KBM-7 (cell line): ENCODE results near the gene CNN3.

Experiments
- DNase-seq: peaks from one replicate; pipeline ENCODE4 v3.0.0-alpha.2; 2015
- in situ Hi-C: fragments of 300-500 bp; cut with MboI; formaldehyde crosslinking; loops from 2 replicates; pipeline ENCODE4 v1.14.3; 2020; ENCODE audit warnings: low sequenced_read_pairs, low pct_unique_long_range_greater_than_20kb, mixed read lengths

Gene CNN3

DNA sequence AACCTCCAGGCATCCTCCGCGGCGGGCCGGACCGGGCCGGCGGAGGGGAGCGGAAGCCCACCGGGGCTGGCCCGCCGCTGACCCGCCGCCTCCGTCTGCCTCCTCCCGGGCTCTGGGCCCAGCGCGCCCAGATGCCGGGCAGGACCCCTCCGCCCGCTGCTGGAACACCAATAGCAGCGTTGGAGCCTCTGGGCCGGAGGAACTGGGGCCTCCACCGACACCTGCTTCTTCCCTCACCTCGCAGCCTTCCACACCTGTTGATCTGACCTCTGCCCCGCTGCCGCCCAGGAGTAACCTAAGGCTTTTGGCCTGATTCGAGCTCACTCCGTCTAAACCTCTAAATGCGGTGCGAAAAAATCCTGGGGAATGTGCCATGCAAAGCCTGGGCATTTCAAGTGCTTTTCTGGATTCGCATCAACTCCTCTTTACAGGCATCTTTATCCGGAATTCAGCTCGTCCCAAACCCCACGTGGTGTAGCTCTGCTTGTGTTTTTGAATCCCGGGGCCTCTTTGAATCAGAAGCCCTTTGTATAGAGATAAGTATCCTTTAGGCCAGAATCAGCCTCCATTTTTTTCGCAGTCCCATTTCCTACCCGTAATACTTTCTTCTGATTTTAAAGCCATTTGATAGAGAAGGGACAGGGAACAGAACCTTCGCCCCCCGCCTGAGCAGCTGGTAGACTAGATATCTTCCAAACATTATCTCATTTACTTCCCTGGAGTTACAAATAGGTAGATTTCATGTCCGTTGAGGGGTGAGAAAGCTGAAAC is 680 bp upstream of the CNN3 start:
- DNase-seq: no peak
- in situ Hi-C loops: no loop called here

DNA sequence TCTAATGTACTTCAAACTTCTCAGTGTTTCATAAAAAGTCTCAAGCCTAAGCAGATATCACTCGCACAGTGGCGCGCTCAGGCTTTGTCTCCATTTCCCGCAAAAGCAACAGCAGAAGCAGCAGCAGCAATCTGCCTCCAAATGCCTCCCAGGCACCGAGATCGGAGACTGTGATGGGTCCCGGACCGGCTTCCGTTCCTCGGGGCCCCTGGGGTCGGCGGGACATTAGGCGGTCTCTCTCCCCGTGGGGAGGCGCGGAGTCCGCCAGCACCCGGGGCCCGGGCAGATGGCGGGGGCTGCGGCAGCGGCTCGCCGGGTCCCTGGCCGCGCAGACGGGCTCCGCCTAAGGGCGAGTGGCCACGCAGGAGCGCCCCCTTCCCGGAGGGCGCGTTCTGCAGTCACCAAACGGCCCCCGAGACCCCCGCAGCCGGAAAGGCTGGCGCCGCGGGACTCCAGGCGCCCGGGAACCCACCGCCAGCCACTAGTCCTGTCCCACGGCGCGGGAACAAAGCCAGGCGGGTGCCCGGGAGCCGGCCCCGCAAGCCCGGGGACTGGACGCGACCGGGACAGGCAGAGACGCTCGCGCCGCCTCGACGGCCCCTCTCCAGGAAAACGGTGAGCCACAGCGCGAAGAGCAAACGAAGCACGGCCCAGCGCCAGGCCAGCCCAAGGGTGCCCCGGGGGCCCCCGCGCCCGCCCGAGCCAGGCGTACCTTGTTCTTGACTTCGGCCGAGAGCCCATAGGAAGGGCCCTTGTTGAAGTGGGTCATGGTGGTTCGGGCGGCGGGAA is 590 bp downstream of the CNN3 start:
- DNase-seq: peak; percentile 61
- in situ Hi-C loops: no loop called here

DNA sequence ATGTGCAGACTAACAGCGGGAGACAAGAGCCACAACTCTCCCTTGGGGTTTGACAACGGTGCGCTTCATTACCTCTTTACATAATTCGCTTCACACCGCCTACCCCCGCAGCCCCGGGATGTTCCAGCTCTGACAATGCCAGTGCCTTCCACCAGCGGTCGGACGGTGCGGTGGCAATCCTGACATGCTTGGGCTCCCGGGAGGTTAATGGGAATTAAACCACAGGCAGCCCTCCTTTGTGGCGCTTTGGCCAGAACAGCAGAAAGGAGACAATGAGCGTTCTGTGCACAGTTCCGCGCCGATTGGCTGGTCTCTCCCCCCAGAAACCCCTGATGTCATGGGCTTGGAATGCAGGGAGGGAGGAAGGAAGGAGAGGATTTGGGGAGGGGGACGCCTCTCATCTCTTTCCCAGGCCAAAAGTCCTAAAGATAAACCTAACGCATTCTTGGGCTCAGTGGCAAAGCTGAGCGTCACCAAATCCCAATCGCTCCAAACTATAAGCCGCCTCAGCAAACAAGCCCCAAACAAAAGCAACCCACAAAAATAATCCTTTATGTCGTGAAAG is 1.3 kb downstream of the CNN3 start:
- in situ Hi-C loops: no loop called here
- peak; percentile 40 for DNase-seq

DNA sequence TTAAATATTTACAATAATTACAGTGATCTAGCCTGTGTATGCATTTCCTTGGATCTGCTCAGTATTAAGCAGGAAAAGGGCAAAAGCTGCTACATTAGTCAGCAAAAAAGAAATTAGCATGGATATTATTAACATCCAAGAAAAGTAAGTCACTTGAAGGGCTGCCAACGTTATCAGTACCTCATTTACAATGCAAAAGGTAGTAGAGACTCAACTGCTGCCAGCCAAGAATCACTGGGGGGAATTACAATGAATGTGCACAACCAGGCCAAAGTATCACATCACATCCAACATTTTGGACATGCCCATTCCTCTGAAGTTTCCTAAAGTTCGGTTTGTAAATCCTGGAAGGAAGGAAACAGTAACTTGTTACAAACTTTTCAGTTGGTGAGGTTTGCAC is 1.9 kb downstream of the CNN3 start:
- in situ Hi-C loops: no loop called here
- DNase-seq: no peak

DNA sequence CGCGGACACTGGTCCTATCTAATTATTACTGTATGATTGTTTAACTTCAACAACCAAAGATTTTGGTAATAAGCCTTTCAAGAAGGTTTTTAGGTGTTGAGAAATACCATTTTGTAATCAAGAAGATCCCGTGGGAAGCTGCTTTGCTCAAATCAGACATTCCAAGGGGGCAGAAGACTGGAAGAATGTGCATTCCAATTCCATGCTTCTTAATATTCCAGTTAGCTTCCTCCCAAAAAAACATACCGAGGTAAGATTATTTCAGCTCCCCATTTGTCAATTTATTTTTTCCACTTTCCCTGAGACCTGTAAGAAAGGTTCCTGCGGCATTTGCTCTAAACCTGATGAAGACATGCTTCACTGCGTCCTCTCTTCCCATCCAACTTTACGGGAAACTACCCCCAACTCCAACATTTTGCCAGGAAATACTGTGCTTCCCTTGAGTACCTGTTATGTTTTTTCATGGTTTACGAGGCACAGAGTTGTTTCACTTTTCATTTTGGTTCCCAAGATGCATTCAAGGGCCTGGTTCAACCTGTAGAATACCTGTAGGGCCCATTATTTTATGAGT is 4.1 kb downstream of the CNN3 start:
- DNase-seq: no peak
- in situ Hi-C loops: no loop called here

DNA sequence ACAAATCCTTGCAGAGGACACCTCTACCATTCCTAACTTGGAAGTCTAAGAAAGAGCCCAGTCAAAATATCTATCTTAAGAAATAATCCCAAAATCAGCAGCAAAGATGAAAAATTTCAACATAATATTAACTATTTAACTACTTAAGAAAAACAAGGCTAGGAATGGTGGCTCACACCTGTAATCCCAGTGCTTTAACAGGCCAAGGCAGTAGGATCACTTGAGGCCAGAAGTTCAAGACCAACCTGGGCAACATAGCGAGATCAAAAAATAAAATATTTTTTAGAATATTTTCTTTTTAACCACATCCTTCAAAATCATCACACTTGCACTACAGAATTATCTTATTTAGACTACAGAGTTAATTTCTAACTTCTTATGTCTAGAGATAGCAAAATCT is 4.9 kb downstream of the CNN3 start:
- DNase-seq: no peak
- in situ Hi-C loops: no loop called here

DNA sequence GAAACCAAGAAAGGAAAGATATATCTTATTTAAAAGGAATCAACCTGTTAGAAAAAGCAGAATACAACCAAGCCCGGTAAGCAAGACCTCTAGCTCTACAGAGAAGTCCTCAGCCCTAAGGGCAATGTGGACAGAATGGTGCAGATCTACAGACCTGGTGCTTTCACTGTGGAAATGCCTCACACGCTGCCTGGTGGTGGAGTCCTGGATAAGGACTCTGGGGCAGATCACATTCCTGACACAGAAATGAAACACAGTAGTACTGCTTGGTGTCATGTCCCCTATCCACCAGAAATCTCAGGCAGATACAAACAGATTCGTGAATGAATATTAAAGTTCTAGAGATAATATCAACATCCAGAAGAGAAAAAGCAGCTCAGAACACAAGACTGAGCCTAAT is 6.8 kb downstream of the CNN3 start:
- no peak for DNase-seq

DNA sequence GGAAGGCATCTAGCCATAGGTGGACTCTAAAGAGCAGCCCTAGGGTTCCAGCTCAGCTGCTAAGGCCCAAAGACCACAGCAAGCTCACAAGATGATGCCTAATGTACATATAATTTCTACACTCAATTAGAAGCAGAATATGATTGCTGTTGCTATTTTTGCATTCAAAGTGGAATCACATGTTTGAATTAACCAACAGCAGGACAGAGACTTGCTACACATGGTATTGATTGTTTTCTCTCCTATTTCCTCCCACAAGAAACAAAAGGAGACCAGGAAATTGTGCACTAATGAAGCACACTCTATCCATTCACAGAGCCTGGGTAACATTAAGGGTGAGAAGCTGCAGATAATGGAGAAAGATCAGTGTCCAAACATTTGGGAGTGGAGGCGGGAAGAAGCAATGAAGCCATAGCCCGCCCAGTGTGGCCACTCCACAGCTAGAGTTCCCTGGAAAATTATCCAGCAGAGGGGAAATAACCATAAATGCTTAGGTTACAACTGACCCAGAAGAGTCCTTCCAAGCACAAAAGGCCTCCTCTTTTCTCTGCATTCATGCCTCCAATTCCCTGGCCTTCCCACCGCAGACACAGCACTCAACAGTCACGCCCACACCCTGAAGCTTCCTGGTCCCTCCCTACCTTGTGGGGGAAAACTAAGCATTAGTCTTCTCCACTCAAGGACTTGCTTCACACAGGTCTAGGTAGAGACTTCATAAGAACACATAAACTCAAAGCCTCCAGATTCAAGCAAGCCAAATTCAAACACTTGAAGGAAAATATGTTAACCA is 7.5 kb downstream of the CNN3 start:
- in situ Hi-C loops: no loop called here
- no peak for DNase-seq

More for the DNA sequence above, 6.8 kb downstream of the CNN3 start:
- in situ Hi-C loops: no loop called here

DNA sequence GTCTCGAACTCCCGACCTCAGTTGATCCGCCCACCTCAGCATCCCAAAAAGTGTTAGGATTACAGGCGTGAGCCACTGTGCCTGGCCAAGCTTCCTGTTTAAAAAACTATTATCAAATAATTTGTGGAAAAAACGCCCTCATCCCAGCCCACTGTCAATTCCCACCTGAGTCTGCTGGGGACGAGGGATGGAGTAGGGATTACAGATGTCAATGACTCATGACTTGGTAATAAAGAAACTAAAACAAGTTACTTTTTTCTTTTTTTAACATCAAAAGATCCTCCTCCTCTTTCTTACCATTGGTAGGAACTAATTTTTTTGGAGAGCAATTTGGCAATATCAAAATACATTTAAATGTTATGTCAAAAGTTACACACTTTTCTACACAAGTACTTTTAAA is 9.7 kb downstream of the CNN3 start:
- no peak for DNase-seq
- in situ Hi-C loops: no loop called here

DNA sequence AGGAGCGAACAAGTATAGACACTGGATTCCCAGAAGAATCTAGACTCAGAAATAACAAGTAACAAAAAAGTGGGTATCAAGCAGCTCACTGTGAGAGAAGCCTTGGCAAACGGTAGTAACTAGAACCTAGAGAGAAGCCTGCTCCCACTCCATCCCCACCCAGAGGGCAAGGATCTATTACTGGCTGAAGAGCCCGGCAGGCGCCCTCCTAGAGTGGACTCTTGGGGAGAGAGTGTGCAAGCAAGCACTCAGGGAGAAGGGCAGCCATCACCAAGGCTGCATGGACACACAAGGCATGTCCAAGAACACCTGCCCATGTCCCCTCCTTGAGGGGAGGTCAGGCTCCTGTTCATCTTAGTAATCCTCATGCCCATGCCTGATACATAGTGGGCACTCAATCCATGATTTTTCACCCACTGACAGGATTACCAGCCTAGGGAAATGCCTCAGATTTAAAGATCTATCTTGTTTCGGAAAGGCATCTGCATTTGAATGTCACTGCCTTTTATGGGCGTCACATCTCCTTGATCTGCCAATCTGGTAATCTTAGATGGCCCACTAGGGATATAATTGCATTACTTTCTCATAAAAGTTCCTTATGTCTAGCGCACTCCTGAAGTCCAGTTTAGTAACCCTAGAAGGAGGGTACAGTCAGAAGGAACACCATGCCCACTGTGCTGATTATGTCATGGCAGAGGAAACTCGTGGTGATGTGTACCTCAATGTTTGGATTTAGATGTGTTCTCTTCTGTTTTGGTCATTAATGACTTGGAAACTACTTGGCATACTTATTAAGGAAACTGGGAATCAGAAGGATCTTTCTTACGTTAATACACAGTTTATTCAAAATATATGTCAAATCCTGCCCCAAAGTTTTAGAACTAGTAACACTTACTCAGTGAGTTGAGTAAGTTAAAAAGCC is 14.4 kb downstream of the CNN3 start:
- DNase-seq: no peak
- in situ Hi-C loops: no loop called here

DNA sequence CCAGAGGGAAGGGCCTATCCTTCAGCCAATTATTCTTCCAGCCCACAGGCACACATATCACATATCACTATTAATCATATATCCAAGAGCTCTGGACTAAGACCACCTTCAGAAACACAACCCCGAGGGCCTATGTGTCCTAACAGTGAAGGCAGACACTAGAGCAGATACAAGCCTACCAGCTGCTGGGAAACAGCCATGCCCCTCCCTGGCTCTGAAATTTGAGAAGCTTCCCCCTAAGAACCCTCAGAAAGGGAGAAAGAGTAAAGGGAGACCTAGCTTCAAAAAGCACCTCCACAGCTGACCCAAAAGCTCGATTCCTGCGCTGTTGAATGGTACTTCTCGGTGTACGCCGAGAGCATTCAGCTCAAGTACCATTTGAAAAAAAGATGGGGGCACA is 17.4 kb downstream of the CNN3 start:
- in situ Hi-C loops: no loop called here

DNA sequence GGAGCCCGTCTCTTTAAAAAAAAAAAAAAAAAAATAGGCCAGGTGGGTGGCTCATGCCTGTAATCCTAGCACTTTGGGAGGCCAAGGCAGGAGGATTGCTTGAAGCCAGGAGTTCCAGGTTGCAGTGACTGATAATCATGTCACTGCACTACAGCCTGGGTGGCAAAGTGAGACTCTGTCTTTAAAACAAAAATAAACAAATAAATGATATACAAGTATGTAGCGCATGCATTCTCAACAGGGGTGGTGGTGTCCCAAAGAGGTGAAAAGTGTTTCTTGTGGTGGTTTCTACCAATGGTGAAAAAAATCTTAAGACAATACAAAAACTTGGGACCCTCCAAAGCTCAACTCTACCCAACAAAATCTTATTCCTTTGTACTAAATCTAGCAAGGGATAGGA is 17.9 kb downstream of the CNN3 start:
- DNase-seq: no peak
- in situ Hi-C loops: no loop called here

More for the DNA sequence above, 17.4 kb downstream of the CNN3 start:
- DNase-seq: no peak

DNA sequence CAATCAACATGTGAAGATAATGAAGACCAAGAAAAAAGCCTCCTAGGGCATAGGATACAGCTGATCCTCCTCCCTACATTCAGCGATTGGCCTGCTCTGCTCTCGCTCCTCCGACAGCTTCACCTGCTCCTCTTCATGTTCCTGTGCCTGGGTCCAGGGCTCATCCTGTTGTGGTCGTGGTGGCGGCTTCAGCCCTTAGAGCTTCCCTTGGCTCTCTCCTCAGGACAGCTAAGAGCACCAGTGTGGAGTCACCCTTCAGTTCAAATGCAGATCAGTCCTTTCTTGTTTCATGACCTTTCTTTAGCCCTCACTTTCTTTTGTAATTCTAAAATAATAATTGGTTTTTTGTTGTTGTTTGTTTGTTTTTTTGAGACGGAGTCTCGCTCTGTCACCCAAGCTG is 18.7 kb downstream of the CNN3 start:
- in situ Hi-C loops: no loop called here
- DNase-seq: no peak

DNA sequence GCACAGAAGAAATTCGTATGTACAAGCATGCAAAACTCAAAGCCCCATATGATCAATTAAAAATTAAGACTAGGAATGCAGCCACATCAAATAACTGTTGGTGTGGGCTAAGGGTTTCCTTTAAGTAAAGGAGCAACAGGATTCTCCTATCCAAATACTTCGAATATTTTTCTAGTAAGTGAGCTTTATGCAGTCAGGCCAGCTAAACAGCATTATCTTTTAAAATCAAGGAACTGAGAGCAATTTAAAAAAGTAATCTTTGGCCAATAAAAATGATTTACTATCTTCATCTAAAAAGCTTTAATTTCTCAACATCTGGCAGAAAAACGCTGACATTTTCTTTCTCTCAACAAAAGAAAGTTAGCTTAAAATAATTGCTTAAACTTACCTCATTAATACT is 19.8 kb downstream of the CNN3 start:
- in situ Hi-C loops: no loop called here
- DNase-seq: no peak

DNA sequence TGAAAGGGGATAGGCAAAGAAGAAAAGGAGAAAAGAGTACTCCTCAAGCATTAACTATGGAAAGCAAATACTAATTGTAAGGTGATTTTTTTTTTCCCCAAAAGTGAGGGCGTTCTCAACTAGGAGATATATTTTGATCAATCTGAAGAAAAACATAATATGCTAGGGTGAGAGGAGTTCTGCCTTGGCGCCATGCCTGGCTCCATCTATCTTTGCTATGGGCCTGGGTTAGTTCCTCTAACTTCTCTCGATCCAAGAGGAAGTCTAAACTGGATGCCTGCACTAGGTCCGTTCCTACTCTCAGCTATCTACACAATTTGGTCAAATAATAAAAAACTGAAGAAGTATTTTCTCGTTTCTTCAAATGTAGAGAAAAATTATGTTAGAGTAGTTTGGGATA is 20.5 kb downstream of the CNN3 start:
- in situ Hi-C loops: no loop called here
- DNase-seq: no peak

DNA sequence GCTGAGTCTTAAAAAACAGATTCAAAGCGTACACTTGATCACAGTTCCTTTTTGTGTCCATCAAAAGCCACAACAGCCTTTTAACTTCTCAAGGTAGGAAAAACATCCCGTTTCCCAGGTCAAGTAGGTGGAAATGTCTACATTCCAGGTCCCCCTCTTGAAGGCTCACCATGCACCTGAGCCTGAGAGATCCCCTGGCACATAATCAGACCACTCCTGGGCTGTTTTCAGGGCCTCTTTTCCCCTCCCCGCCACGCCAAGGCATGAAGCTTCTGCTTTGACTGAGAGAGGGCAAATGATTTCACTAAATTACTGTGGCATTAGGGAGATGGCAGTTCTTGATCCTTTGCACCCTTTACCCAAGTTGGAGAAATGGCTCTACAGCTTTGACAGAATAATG is 21.7 kb downstream of the CNN3 start:
- in situ Hi-C loops: no loop called here
- no peak for DNase-seq

DNA sequence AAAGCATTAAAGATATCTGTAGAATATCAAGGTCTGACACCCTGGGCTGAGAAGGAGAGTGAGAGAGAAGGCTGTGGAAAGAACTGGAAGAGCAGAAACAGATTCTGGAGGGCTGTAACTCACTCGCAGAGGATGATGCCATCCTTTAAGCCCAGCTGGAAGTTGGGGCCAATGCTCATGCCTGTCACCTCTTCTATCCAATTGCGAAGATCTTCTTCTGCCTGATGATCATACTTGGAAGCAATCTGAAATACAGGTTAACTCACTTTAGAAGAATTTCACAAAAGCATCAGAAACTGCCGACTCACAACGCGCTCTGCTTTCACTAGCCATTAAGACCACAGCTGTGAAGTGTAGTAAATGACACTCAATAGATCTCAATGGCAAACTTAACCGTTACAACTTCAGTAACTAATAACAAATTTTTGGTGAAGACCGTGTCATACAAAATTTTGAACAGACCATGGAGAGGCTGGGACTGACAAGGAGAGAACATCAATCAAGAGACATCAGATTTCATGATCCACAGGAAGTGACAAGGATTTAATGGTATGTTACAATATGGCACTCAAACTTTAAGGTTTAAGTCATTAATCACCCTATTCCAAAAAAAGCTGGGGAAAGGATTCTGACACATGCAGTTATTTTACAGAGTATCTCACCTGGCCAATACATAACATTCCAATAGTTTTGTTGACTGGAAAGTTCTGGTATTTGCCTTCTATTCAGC is 23.5 kb downstream of the CNN3 start:
- DNase-seq: no peak

DNA sequence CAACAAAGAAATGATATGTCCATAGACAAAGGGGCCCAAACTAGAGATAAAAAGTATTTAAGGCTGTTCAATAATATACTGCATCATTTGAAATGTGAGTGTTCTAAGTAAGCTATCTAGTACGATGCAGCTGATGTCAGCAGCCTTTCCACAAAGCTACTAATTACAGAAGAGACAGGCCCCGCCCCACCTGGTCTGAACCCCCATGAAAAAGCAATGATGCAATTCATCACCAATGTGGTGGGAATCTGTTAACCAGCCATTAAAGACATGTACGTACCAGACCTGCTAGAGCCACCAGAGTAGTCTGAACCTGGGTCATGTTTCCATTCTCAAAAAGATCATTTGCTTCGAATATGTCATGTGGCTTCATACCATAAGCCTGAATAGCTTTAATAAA is 25.1 kb downstream of the CNN3 start:
- no peak for DNase-seq
- in situ Hi-C loops: no loop called here

More for the DNA sequence above, 23.5 kb downstream of the CNN3 start:
- in situ Hi-C loops: no loop called here
